ENCODE measurements around the gene FYCO1. TPM values are rescaled to one million over a fixed set of nuclear protein-coding genes. Genes with fewer than 3 reads are reported as not detected.
A peak's percentile ranks its signal among the peaks of the same experiment; 100 is the strongest.

FYCO1 gene
- polyA plus RNA-seq, 1 experiment, result 14.2 TPM

- Histone ChIP-seq H3K36me3 (ENCODE audit: control insufficient read depth, insufficient read depth, low read length) (peaks cover 14% of the 10 kb centered on the region), H3K27me3 (ENCODE audit: control insufficient read depth, insufficient read depth, low read length) (no peaks in the 10 kb centered on the region), H3K4me3 (ENCODE audit: low read depth, low read length) (no peak overlapping the region)
- no peak for TF ChIP-seq CTCF (IDR thresholded peaks at IDR 0.05; ENCODE audit: insufficient read depth, low read depth, low read length)
- CTCF ChIA-PET, result interaction anchor here (0.6 to 27.4 kb wide), 8 partner anchors 11 to 421 kb away, joined by 3 to 541 read pairs (median 3); partner anchors contain the start of gene CXCR6
- POLR2A ChIA-PET, result no interaction called here
- DNase-seq (ENCODE audit: low read depth), result no peak
Measured at GRCh38 chr3:45932112-45932511, 63.5 kb downstream of the FYCO1 start.

- CTCF ChIA-PET, result interaction anchor here (0.6 to 27.4 kb wide), 7 partner anchors 12 to 420 kb away, joined by 3 to 541 read pairs (median 3); partner anchors contain the start of gene CXCR6
- peaks cover 13% of the 10 kb centered on the region for H3K36me3 ChIP-seq (ENCODE audit: control insufficient read depth, insufficient read depth, low read length)
- DNase-seq (ENCODE audit: low read depth), result no peak
- POLR2A ChIA-PET, result no interaction called here
- no peaks in the 10 kb centered on the region for H3K27me3 ChIP-seq (ENCODE audit: control insufficient read depth, insufficient read depth, low read length)
- H3K4me3 ChIP-seq (ENCODE audit: low read depth, low read length), result no peak overlapping the region
- no peak for TF ChIP-seq CTCF (IDR thresholded peaks at IDR 0.05; ENCODE audit: insufficient read depth, low read depth, low read length)
Measured at GRCh38 chr3:45931496-45931895, 64.1 kb downstream of the FYCO1 start.

DNA sequence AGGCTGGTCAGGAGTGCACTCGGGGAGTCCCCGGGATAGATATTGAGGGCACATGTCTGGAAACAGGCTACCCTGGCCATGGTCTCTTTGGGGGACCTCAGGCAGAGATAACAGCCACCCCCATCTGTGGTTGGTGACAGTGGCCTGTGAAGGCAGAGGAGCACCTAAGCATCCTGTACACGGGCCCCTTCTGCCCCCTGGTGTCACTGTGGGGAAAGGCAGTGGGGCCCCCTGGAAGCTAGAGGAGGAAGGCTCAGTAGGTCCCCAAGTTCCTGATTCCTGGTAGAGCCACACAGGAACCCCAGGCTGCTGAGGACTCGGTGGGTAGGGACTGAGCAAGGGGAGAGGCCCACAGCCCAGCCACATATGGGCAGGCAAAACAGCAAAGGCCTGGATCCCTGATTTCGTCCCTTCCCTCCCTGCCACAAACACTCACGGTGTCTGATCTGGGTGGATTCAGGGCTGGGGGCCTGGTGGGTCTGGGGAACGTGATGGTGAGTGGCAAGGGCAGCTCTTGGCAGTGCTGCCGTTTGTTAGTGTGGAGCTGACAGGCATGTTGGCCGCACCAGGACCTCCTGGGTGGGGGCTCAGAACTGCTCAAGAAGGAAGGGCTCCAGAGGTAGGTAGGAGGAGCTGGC is 66.5 kb downstream of the FYCO1 start:
- POLR2A ChIA-PET, result no interaction called here

DNA sequence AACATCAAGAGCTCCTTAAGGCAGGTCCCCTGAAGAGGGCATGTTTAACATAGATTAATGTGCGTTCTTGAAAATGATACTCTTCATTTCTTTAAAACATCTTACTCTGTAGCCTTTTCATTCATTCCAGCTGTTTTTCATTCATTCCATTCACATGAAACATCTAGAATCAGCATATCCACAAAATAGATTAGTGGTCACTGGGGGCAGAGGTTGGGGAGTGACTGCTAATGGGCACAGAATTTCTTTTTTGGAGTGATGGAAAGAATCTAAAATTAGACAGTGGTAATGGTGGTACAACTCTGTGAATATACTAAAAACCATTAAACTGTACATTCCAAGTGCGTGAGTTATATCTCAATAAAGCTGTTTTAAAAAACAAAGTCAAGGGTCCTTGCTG is 67.7 kb downstream of the FYCO1 start:
- Histone ChIP-seq H3K27me3 (ENCODE audit: control insufficient read depth, insufficient read depth, low read length) (no peaks in the 10 kb centered on the region), H3K4me3 (ENCODE audit: low read depth, low read length) (no peak overlapping the region), H3K36me3 (ENCODE audit: control insufficient read depth, insufficient read depth, low read length) (peaks cover 13% of the 10 kb centered on the region)
- no peak for TF ChIP-seq CTCF (IDR thresholded peaks at IDR 0.05; ENCODE audit: insufficient read depth, low read depth, low read length)
- CTCF ChIA-PET, result interaction anchor here (0.7 to 27.4 kb wide), 10 partner anchors 10 to 887 kb away, joined by 3 to 541 read pairs (median 4); partner anchors contain the start of gene LZTFL1
- POLR2A ChIA-PET, result no interaction called here
- no peak for DNase-seq (ENCODE audit: low read depth)

More for the DNA sequence above, 66.5 kb downstream of the FYCO1 start:
- DNase-seq (ENCODE audit: low read depth), result no peak
- TF ChIP-seq CTCF (IDR thresholded peaks at IDR 0.05; ENCODE audit: insufficient read depth, low read depth, low read length), result peak; percentile 87
- Histone ChIP-seq H3K36me3 (ENCODE audit: control insufficient read depth, insufficient read depth, low read length) (peaks cover 13% of the 10 kb centered on the region), H3K4me3 (ENCODE audit: low read depth, low read length) (no peak overlapping the region), H3K27me3 (ENCODE audit: control insufficient read depth, insufficient read depth, low read length) (no peaks in the 10 kb centered on the region)
- CTCF ChIA-PET, result interaction anchor here (0.6 to 27.4 kb wide), 27 partner anchors 9 to 421 kb away, joined by 3 to 541 read pairs (median 4); partner anchors contain the start of genes LZTFL1 and SACM1L

- Histone ChIP-seq H3K4me3 (ENCODE audit: low read depth, low read length) (no peak overlapping the region), H3K27me3 (ENCODE audit: control insufficient read depth, insufficient read depth, low read length) (no peaks in the 10 kb centered on the region), H3K36me3 (ENCODE audit: control insufficient read depth, insufficient read depth, low read length) (peaks cover 7% of the 10 kb centered on the region)
- ChIA-PET POLR2A (no interaction called here), CTCF (interaction anchor here (0.6 to 1.4 kb wide), 2 partner anchors 154 to 285 kb away, joined by 3 to 4 read pairs; no protein-coding TSS in a partner anchor)
- TF ChIP-seq CTCF (IDR thresholded peaks at IDR 0.05; ENCODE audit: insufficient read depth, low read depth, low read length), result no peak
- no peak for DNase-seq (ENCODE audit: low read depth)
Measured at GRCh38 chr3:45923755-45924154, 71.9 kb downstream of the FYCO1 start.

All from BJ (cell line).